Measurements from ENCODE around the gene TIPARP.
"Not testable (repeated sequence)": the region's sequence is repeated elsewhere in the genome, so short reads cannot be mapped to it uniquely, and the experiment has no call there.

TIPARP gene

GRCh38 chr3:156720826-156721225, 46.4 kb downstream of the TIPARP start:
- DNase-seq = no peak

- DNase-seq = no peak
Observed at GRCh38 chr3:156721687-156722618, 47.6 kb downstream of the TIPARP start.

GRCh38 chr3:156723182-156723619, 48.8 kb downstream of the TIPARP start:
- DNase-seq = no peak

- no peak for DNase-seq
Observed at GRCh38 chr3:156725682-156726081, 51.3 kb downstream of the TIPARP start.

- DNase-seq = no peak
Observed at GRCh38 chr3:156726456-156726855, 52.1 kb downstream of the TIPARP start.

- DNase-seq = no peak
Observed at GRCh38 chr3:156727519-156728205, 53.3 kb downstream of the TIPARP start.

GRCh38 chr3:156728267-156728985, 54.0 kb downstream of the TIPARP start:
- DNase-seq = no peak

GRCh38 chr3:156729460-156730179, 55.2 kb downstream of the TIPARP start:
- DNase-seq = no peak

- no peak for DNase-seq
Observed at GRCh38 chr3:156731813-156732212, 57.4 kb downstream of the TIPARP start.

GRCh38 chr3:156732261-156732660, 57.9 kb downstream of the TIPARP start:
- no peak for DNase-seq

GRCh38 chr3:156732715-156733421, 58.5 kb downstream of the TIPARP start:
- no peak for DNase-seq

GRCh38 chr3:156734661-156735060, 60.3 kb downstream of the TIPARP start:
- not testable (repeated sequence) for DNase-seq

- no peak for DNase-seq
Observed at GRCh38 chr3:156735471-156735870, 61.1 kb downstream of the TIPARP start.

GRCh38 chr3:156737049-156737448, 62.7 kb downstream of the TIPARP start:
- not testable (repeated sequence) for DNase-seq

- DNase-seq = no peak
Observed at GRCh38 chr3:156738251-156738650, 63.9 kb downstream of the TIPARP start.

GRCh38 chr3:156739976-156740375, 65.6 kb downstream of the TIPARP start:
- DNase-seq = no peak

- DNase-seq = not testable (repeated sequence)
Observed at GRCh38 chr3:156740581-156740980, 66.2 kb downstream of the TIPARP start.

- DNase-seq = no peak
Observed at GRCh38 chr3:156741935-156742334, 67.5 kb downstream of the TIPARP start.

GRCh38 chr3:156742401-156742800, 68.0 kb downstream of the TIPARP start:
- no peak for DNase-seq

GRCh38 chr3:156743859-156744258, 69.5 kb downstream of the TIPARP start:
- no peak for DNase-seq

- no peak for DNase-seq
Observed at GRCh38 chr3:156744631-156745030, 70.2 kb downstream of the TIPARP start.

- DNase-seq = no peak
Observed at GRCh38 chr3:156745766-156746165, 71.4 kb downstream of the TIPARP start.
